Testis (tissue), 2 donors: ENCODE results near the gene TLR4.

ENCODE experiments used
- CTCF ChIP-seq, 3 experiments: fragments of 450-650 bp in 2 of 3; fragments of 200-600 bp in 1 of 3; sonication (generic) in 1 of 3; IDR thresholded peaks; one replicate each; pipeline ENCODE4 v1.5.1; 2016 to 2019; ENCODE audit warnings: antibody characterized with exemption in 3 of 3, mild to moderate bottlenecking in 2 of 3, moderate library complexity in 1 of 3
- POLR2A ChIP-seq: fragments of 450-650 bp; IDR thresholded peaks from one replicate; pipeline ENCODE4 v1.6.1; 2017; ENCODE audit warnings: antibody characterized with exemption, mild to moderate bottlenecking, moderate library complexity

DNA sequence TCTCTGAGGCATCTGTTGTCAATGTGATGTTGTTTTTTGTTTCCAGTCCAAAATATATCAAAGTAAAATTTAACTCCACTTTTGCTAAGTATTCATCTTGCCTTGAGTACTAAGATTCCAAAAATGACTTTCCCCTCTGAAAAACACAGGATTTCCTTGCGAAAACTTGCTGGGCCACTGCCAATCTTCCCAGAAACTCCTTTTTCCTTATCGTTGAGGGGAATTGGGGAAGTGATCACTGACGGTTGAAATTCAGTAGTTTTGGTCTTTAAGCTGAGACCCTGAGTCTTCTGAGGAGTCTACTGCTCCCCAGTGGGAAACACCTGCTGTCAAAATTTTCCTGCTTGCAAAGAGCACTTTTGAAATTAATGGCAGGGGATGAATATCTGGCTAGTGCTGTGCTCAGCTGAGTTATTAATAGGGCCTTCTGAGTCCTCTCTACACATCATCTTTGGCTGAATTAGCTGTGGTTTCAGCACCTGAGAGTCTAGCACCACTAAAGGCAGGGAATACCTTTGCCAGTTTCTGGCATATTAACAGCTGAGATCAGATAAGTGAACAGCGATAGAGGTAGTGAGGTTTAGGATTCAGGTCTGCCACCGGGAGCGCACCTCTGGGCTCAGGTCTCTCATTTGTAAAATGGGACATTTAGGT is 18.0 kb downstream of the TLR4 start:
- TF ChIP-seq CTCF (IDR thresholded peaks at IDR 0.05), result no peak
- TF ChIP-seq POLR2A, result no peak
